Measurements from ENCODE around the gene PHC1. TPM values are rescaled to one million over a fixed set of nuclear protein-coding genes. Genes with fewer than 3 reads are reported as not detected.

Gene PHC1
- total RNA-seq, 1 experiment from 2014 or later, result 568 TPM

DNA sequence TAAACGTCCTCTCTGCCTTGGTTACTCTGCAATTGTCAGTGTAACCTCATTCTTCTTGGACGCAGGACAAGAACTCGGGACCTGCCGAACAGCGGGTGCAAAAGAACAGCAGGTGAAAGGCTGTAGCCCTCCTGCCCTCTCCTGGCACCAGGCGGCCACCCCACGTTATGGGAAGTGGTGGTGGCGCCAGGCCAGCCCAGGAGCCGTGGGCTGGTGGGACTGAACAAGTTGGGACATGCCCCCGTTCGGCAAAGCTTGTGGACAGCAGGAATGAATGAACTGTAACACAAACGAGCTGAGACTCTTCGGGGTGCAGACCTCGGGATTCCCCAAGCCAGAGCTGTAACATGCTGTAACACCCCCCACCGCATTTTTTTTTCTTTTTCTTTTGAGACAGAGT, 41.8 kb downstream of the PHC1 start:
- Histone ChIP-seq H3K23ac (ENCODE audit: insufficient read length, low read depth, low read length) (no peak overlapping the region), H3K4me1 (ENCODE audit: insufficient read depth, low read length) (no peaks in the 10 kb centered on the region), H4K91ac (ENCODE audit: insufficient read length, low read depth, low read length) (no peak overlapping the region), H3K18ac (ENCODE audit: insufficient read length, low read depth, low read length) (no peak overlapping the region), H2BK12ac (ENCODE audit: insufficient read length, low read depth, low read length) (no peak overlapping the region), H3K27ac (ENCODE audit: insufficient read length, low read depth, low read length) (no peak overlapping the region), H2BK20ac (ENCODE audit: low read depth, low read length, poor library complexity, severe bottlenecking) (no peak overlapping the region), H2BK120ac (ENCODE audit: low read depth, low read length, poor library complexity, severe bottlenecking) (no peak overlapping the region), H3T11ph (ENCODE audit: low read length) (no peak overlapping the region), H3K23me2 (ENCODE audit: insufficient read length, low read depth, low read length, poor library complexity, severe bottlenecking) (no peaks in the 10 kb centered on the region), H3K56ac (ENCODE audit: insufficient read length, low read depth, low read length) (no peak overlapping the region), H3K4me2 (ENCODE audit: insufficient read depth, insufficient read length, low read length) (no peak overlapping the region), H3K14ac (ENCODE audit: insufficient read depth, low read length) (no peak overlapping the region), H3K79me1 (ENCODE audit: insufficient read depth, low read depth, low read length, poor library complexity, severe bottlenecking) (no peaks in the 10 kb centered on the region), H4K20me1 (ENCODE audit: control insufficient read depth, insufficient read depth, insufficient read length) (no peaks in the 10 kb centered on the region), H3K4ac (ENCODE audit: low read depth, low read length) (no peak overlapping the region), H4K5ac (ENCODE audit: insufficient read length, low read depth, low read length) (no peak overlapping the region), H2BK5ac (ENCODE audit: insufficient read length, low read length) (no peak overlapping the region), H3K9me3 (ENCODE audit: control insufficient read depth, low read depth, low read length) (peaks cover 25% of the 10 kb centered on the region), H2BK15ac (ENCODE audit: low read depth, low read length) (no peak overlapping the region), H3K79me2 (ENCODE audit: insufficient read depth, low read length) (no peaks in the 10 kb centered on the region; the same call in 1 of the 2 replicates), H4K8ac (replicated peaks; ENCODE audit: insufficient read length, low read depth, low read length) (no peak overlapping the region), H3K27me3 (ENCODE audit: insufficient read depth, low read length) (no peaks in the 10 kb centered on the region), H3K9ac (ENCODE audit: extremely low read depth, insufficient read length, low read length) (no peak overlapping the region), H2AK5ac (ENCODE audit: insufficient read length, low read length) (no peak overlapping the region), H2AFZ (ENCODE audit: low read length) (no peak overlapping the region)
- H3K4me1 Mint-ChIP-seq, result peaks cover 0 to 3% of the 10 kb centered on the region in 2 experiments; a peak in 1 of 4 replicates
- H3K36me3 Mint-ChIP-seq (ENCODE audit: insufficient read depth in 1 of 3, low read depth in 3 of 3), result peaks cover 25 to 50% (median 43%) of the 10 kb centered on the region in 3 experiments
- H3K4me3 Mint-ChIP-seq, result no peak overlapping the region
- no peak overlapping the region for H3K27ac Mint-ChIP-seq
- H3K27me3 Mint-ChIP-seq (ENCODE audit: low read depth), result no peaks in the 10 kb centered on the region
- peak; percentile 45 for DNase-seq
- WGBS (ENCODE audit: extremely low coverage, insufficient read length, low lambda C conversion rate), result no CpG with 5 or more reads among the region's 15 CpGs
- no peak for TF ChIP-seq CTCF (conservative IDR thresholded peaks at IDR 0.05)
- H3K9me3 Mint-ChIP-seq, result peaks cover 14 to 16% of the 10 kb centered on the region in 2 experiments

Measured in H9 (cell line).